HG03575 (cell line): ENCODE data around the gene GAPDHS.

Source experiments
- ATAC-seq: cut with Tn5 transposase; IDR thresholded peaks from one replicate; pipeline ENCODE4 v1.9.1; 2021; ENCODE audit not compliant: unreplicated experiment, insufficient number of reproducible peaks, low FRiP score; ENCODE audit errors: extremely low read depth

Gene GAPDHS

DNA sequence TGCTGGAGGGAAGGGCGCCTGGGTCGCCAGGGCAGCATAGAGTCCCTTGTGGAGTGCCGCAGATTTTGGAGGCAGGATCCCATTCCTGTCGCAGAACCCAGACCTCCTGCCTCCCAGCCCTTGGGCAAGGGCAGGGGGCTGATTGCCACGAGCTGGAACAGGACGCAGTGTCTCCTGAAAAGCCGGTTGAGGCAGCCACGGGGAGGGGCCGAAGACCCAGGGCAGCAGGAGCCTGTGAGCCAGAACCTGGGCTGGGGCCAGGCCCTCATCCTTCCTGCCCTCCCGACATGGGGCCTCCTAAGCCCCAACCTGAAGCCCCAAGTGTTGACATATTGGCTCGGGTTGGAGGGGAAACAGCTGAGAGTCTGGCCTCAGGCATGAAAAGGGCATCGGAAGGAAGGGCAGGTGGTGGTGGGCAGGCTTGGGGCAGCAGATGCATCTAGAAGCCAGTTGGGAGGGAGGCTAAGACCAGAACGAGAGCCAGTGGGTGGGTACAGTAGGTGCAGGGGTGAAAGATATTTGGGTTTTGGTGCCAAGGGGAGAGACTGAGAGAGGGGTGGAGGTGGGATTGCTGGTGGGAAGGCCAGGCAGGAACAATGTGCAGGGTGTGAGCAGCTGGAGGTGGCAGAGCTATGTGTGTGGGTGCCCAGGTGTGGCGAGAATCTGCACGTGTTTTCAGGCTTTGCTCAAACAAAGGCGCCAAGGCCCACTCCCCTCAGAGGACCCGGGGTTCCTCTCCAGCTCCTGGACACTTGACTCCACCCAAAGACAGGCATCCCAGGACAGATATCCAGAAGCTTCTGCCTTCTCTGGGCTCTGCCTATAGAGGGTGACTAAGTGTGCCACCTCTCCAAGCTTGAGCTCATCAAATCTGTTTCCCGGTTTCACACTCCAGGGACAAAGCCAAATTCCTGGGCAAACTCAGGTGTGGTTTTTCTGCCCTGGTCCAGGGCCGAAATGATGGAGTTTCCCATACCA, 3.7 kb upstream of the GAPDHS start:
- ATAC-seq: no peak

- no peak for ATAC-seq
Observed at GRCh38 chr19:35531291-35531690, 2.0 kb upstream of the GAPDHS start.

- ATAC-seq: no peak
Observed at GRCh38 chr19:35533822-35534392, 651 bp downstream of the GAPDHS start.

GRCh38 chr19:35534803-35535480, 1.7 kb downstream of the GAPDHS start:
- ATAC-seq: no peak

GRCh38 chr19:35539314-35539713, 6.1 kb downstream of the GAPDHS start:
- no peak for ATAC-seq

- ATAC-seq: no peak
Observed at GRCh38 chr19:35539850-35540249, 6.6 kb downstream of the GAPDHS start.

- ATAC-seq: no peak
Observed at GRCh38 chr19:35540356-35540927, 7.2 kb downstream of the GAPDHS start.

DNA sequence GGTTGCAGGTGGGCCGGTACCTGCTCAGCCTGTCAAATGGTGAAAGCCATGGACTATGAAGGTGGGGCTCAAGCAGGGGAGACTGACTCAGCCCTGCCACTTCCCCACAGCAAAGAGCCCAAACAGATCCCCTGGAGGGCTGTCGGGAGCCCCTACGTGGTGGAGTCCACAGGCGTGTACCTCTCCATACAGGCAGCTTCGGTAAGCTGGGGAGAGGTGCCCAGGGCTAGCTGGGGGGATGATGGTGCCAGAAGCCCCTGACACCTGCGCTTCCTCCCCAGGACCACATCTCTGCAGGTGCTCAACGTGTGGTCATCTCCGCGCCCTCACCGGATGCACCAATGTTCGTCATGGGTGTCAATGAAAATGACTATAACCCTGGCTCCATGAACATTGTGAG, 9.0 kb downstream of the GAPDHS start:
- ATAC-seq: no peak

DNA sequence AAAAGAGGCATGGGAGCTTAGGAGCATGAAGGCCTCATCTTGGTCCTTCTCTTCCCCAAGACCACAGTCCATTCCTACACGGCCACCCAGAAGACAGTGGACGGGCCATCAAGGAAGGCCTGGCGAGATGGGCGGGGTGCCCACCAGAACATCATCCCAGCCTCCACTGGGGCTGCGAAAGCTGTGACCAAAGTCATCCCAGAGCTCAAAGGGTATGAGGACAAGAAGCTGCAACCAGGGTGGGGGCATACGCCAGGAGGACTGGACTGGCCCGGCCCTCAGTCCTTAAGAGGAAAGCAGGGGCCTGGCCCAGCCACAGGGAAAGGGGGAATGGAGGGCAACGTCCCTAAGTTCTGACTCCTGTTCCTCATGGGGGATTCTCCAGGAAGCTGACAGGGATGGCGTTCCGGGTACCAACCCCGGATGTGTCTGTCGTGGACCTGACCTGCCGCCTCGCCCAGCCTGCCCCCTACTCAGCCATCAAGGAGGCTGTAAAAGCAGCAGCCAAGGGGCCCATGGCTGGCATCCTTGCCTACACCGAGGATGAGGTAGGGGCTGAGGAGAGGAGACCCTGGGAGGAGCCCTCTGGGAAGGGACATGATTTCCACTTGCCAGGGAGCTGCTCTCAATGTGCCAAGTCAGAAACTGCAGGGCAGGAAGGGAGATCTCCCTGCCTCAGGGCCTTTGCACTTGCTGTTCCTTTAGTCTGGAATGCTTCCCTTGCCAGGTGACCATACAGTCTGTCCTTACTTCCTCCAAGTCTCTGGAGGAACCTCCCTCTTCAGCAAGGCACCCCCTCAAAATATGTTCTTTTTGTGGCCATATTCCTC, 10.2 kb downstream of the GAPDHS start:
- ATAC-seq: no peak

- no peak for ATAC-seq
Observed at GRCh38 chr19:35544110-35544802, 11.0 kb downstream of the GAPDHS start.

DNA sequence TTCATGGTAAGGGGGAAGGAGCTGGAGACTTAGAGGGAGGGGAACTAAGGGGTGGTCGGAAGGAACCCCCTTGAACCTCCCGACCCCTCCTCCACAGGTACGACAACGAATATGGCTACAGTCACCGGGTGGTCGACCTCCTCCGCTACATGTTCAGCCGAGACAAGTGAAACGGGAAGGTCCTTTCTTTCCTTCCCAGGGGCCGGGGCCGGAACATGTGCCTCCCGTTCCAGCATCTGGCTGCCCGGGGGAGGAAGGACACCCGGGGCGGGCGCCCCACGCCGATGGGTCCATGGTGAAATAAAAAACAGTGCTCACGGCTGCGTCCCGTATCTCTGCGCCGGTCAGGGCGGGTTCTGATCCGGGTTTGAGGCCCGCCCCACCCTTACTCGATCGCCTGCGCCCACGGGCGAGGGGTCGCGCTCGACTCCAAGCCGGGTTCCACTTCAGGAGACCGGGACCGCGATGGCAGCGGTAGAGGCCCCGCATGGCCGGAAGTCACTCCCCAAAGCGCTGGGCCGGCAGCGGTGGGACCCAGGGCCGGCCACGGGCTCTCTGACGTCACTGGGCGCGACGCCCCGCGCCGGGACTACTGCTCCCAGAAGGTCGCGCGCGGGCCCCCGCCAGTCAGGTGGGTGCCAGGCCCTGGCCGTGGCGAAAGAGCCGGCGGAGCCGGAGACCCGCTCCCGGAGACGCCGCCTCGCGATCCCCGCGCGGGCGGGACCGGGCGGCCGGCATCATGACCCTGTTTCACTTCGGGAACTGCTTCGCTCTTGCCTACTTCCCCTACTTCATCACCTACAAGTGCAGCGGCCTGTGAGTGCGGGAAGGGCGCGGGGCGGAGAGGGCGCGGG, 12.0 kb downstream of the GAPDHS start, which contains the start of gene TMEM147:
TSS of gene TMEM147 (plus strand) at position 626 of the 854 bp plus-strand sequence. CDS start at position 740, 114 bp downstream.
- ATAC-seq: no peak

DNA sequence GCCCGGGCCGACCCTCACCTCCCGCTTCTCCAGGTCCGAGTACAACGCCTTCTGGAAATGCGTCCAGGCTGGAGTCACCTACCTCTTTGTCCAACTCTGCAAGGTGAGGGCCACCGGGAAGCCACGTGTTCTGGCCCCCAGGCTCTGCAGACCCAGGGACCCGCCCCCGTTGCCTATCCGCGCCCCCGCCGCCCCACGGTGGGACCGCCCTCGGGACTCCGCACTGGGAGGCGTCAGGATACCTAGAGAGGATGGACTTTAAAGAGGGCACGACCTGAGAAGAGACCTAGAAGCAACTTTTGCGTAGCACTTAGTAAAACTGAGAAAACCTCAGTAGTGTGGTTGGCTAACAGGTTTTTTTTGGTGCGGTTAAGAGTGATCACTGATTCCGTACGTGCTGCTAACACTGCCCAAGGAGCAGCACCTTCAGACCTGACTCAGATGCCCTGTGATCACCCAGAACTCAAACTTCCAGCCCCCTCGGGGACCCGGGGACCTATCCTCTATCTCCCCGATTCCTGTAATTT, 12.7 kb downstream of the GAPDHS start:
- no peak for ATAC-seq

- no peak for ATAC-seq
Observed at GRCh38 chr19:35546532-35546931, 13.3 kb downstream of the GAPDHS start.

DNA sequence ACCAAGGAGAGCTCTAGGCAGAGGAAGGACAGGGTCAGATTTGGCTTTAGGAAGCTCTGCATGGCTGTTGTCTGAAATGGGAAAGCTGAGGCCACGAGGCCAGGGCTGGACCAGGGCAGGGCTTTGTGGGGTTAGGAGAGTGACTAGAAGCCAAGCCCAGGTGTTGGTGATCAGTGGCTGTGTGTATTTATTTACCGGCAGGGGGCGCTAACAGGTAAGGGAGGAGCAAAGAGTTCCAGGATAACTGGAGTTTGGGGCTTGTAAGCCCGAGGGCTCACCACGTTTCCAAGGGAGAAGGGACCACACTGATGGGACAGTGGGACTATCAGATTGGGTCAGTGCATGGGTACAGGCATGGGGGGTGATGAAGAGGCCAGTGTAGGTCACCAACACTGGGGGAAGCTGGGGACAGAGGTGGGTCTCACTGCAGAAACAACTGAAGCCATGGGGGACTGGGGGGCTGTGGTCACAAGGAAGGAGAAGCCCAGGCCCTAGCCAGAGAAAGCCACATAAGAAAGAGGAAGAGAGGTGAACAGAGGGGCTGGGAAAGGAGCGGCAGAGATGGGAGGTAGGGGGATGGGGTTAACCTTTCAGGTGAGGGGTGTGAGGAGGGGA, 16.0 kb downstream of the GAPDHS start:
- no peak for ATAC-seq

- no peak for ATAC-seq
Observed at GRCh38 chr19:35549879-35550523, 16.7 kb downstream of the GAPDHS start.
